HS-5 (cell line): Measurements from ENCODE around the gene UBE3D.
"Not testable (repeated sequence)": the region's sequence is repeated elsewhere in the genome, so short reads cannot be mapped to it uniquely, and the experiment has no call there.

Experiments
- DNase-seq: peaks from one replicate; pipeline ENCODE4 v3.0.0-alpha.2; 2012; ENCODE audit warnings: low read depth

UBE3D gene

GRCh38 chr6:82971877-82972460 lies 93.7 kb downstream of the UBE3D start:
- no peak for DNase-seq

- no peak for DNase-seq
Measured at GRCh38 chr6:82970839-82971238, 94.8 kb downstream of the UBE3D start.

GRCh38 chr6:82968708-82969107 lies 96.9 kb downstream of the UBE3D start:
- DNase-seq = no peak

DNA sequence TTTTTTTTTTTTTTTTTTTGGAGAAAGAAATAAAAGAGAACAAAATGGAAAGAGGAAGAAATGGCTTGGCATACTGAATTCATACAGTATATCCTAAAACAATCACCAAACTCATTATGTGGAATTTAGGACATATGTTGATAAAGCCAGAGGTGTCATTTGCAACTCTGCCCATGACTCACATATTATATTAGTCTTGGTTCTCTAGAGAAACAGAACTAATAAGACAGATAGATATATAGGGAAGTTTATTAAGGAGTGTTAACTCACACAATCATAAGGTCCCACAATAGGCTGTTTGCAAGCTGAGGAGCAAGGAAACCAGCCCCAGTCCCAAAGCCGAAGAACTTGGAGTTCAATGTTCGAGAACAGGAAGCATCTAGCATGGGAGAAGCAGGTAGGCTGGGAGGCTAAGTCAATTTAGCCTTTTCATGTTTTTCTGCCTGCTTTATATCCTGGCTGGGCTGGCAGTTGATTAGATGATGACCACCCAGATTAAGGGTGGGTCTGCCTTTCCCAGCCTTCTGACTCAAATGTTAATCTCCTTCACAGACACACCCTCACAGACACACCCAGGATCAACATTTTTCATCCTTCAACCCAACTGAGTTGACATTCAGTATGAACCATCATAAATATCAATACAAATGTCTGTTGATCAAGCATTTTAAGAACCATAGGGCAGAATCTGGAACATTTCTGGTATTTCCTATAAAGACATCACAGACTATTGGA lies 102.3 kb downstream of the UBE3D start:
- DNase-seq = no peak

GRCh38 chr6:82959385-82959941 lies 106.2 kb downstream of the UBE3D start:
- DNase-seq = no peak

DNA sequence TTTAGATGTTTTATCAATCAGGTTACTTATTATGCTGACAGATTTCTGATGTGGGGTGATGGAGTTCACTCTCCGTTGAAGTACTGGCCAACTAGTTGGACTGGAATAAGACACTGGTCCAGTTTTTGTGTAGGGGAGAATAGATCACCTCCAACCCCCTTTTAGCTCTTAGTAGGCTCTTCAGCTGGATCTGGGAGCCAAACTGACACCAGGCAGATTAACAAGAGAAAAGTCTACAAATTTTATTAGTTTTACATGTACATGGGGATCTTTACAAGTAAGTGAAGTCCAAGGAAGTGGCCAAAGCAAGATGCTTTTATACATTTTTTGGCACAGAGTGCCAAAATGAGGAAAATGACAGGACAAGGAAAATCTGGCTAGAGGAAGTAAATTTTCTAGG lies 107.1 kb downstream of the UBE3D start:
- DNase-seq = no peak

DNA sequence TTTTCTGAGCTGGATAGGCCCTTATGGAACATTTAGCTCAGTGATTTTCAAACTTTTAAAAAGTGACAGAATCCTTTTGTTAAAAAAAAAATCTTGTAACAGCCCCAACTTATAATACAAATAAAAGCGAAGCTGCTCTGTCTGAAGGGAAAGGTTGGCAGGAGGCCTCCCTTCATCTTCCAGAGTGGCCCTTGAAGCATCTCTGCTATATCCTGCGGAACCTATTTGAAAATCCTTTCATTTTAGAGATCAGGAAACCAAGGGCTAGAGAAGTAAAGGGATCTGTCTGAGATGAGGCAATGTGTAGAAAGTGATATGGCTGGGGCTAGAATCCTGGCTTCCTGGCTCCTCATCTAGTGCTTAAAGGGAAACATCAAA lies 107.8 kb downstream of the UBE3D start:
- DNase-seq = no peak

GRCh38 chr6:82957171-82957867 lies 108.3 kb downstream of the UBE3D start:
- no peak for DNase-seq

GRCh38 chr6:82955841-82956240 lies 109.8 kb downstream of the UBE3D start:
- peak; percentile 61 for DNase-seq

GRCh38 chr6:82954937-82955577 lies 110.6 kb downstream of the UBE3D start:
- DNase-seq = peak; percentile 56

GRCh38 chr6:82954356-82954755 lies 111.3 kb downstream of the UBE3D start:
- DNase-seq = no peak

DNA sequence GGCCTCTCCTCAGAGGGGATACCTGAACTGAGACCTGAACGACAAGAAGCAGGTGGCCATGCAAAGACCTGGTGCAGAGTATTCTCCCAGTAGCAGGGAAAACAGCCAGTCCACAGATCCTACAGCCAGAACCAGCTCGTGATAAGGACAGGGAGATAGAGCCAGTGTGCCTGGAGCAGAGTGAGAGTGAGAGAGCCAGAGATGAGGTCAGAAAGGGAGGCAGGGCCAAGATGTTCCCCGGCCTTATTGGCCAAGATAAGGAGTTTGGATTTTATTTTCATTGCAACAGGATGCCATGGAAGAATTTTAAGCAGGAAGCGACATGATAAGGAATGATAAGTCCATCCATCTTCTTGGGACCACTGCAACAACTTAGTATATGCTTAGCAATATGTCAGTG lies 111.8 kb downstream of the UBE3D start:
- DNase-seq = no peak

DNA sequence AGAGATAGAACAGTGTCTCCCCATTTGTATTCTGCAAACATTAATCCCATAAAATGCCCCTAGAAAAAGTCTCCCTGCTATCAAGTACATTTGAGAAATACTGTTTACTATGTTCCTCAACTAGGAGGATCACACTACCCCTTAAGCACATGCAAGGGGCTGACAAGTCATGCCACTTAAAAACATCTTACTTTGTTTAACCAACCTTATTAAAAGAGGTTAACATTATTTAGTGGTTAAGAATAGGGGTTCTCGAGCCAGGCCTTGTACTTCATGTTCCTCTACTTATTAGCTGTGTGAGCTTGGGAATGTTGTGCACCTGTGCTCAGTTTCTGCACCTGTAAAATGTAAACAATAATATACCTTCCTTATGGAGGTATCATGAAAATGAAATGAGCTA lies 113.7 kb downstream of the UBE3D start:
- no peak for DNase-seq

DNA sequence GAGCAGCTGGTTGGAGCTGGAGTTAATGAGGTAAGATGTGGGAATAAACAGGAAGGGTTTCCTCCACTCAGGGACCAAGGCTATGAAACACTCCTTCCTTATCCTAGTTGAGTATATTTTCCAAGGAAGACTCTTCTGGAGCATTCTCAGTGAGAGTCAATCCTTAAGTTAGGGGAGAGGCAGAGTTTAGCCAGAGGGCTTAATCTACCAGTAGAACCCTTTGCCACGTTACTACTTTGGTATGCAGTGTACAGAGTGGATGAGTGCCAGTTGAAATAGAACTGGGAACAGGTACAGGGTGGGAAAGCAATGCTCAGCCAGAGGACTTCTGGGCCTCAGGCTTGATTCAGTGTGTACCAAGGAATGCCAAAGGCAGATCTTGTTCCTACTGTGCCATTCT lies 114.3 kb downstream of the UBE3D start:
- no peak for DNase-seq

GRCh38 chr6:82930915-82931314 lies 134.7 kb downstream of the UBE3D start:
- DNase-seq = not testable (repeated sequence)

DNA sequence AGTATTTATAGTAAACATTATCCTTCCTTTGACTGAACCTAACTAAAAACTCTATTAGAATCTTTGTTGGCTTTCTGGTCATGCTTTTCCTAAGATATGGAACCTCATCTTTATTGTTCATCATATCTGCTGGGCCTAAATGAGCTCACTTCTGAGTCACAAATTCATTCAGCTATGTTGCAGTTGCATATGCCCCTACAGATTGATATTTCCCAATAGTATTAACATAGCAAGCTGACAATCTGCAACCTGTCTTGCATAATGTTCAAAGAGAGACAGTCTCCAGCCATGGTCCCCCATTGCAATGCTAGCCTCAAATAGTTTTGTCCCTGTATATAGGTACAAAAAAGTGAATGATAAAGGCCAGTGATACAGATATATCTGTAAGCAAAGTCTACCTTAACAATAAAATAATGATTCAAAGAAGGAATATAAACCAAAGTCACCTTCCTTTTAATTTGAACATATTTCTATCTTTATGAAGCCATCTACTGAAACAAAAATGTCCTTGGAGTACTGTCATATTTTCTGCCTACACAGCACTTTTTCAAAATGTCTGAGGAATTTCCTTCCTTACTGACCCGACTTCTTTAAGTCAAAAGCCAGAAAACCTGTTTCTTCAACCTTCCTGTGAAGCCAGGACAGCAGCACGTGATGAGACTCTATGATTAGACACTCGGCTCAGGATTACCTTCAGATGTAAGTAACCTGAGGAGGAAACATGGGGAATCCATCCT lies 140.7 kb downstream of the UBE3D start:
- DNase-seq = peak; percentile 46

DNA sequence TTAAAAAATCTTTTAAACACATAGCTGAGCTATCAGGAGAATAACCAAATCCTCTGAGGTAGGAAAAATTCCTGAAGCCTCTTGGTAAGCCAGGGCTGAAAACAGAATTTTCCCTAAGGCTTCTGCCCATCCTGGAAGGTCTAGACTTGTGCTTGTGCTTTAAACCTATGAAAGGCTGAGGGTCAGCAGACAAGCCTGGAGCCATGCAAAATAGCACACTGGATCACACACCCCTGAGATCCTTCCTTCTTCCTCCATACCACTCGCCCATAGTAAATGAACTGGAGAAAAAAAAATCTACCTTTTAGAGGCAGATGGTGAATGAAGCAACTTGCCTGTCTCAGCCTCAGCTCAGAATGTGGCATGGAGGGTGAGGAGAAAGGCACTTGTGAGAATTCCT lies 144.4 kb downstream of the UBE3D start:
- DNase-seq = no peak

- no peak for DNase-seq
Measured at GRCh38 chr6:82917346-82918064, 148.1 kb downstream of the UBE3D start.

DNA sequence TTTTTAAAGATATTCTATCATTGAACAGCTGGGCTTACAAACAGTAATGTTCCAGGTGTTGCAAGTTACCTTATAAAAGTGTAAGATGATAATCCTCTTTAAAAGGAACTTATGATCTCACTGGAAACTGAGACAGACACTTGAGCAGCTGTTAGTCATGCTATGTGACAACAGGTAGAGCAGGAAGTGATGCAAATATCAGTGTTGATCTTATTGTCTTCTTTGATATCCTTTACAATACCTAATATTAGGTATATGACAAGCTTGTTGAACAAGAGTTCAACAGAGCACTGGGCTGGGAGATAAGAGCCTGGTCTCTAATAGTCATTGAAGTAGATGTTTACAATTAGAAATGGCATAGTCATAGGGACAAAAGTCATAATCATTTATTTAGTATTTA lies 150.0 kb downstream of the UBE3D start:
- no peak for DNase-seq

DNA sequence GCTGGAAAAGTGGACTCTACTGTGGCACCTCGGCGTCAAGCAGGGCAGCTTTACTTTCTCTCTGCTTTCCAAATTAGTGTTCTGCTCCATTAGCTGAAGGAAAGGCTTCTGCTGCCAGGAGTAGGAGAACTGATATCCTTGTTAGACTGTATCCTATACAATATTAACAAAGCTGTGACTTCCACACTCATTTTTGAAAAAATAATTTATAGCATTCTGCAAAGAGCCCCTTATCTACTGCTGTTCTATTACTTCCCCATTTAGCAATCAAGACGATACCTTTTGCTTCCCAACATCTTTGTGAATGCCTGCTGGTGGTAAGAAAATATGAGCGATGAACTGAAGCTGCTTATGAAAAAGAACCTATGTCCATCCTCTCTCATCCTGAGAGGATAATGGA lies 151.1 kb downstream of the UBE3D start:
- DNase-seq = no peak

DNA sequence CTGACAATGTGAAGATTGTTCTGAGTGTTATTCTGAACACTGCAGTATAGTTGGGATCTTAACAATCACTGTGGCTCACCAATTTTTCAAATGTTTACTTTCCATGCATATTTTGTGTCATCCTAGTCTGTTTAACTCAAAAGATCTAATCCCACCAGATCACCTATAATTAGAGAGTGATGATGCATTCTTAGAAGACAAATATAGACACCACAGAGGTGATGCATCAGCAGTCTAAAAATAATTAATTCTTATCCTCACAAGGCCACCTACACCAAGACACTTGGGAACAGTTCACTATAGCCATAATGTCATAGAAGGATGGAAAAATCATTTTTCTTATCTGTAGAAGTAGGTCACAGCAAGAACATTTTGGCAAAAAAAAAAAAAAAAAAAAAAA lies 154.8 kb downstream of the UBE3D start:
- no peak for DNase-seq
